ENCODE data around the gene NIN.
"Not testable (repeated sequence)": the region's sequence is repeated elsewhere in the genome, so short reads cannot be mapped to it uniquely, and the experiment has no call there.

DNA sequence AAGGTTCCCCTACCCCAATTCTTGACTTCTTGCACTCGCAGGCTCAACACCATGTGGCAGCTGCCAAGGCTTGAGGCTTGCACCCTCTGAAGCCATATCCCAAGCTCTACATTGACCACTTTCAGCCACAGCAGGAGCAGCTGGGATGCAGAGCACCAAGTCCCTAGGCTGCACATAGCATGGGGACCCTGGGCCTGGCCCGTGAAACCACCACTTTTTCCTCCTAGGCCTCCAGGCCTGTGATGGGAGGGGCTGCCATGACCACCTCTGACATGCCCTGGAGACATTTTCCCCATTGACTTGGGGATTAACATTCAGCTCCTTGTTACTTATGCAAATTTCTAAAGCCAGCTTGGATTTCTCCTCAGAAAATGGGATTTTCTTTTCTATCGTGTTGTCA, 136.7 kb downstream of the NIN start:
- TF ChIP-seq, protein P1, sequence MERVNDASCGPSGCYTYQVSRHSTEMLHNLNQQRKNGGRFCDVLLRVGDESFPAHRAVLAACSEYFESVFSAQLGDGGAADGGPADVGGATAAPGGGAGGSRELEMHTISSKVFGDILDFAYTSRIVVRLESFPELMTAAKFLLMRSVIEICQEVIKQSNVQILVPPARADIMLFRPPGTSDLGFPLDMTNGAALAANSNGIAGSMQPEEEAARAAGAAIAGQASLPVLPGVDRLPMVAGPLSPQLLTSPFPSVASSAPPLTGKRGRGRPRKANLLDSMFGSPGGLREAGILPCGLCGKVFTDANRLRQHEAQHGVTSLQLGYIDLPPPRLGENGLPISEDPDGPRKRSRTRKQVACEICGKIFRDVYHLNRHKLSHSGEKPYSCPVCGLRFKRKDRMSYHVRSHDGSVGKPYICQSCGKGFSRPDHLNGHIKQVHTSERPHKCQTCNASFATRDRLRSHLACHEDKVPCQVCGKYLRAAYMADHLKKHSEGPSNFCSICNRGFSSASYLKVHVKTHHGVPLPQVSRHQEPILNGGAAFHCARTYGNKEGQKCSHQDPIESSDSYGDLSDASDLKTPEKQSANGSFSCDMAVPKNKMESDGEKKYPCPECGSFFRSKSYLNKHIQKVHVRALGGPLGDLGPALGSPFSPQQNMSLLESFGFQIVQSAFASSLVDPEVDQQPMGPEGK (CRISPR knock-in tag; IDR thresholded peaks at IDR 0.05; ENCODE audit: borderline replicate concordance), result not testable (repeated sequence)
- TF ChIP-seq ZFP3 (CRISPR knock-in tag; IDR thresholded peaks at IDR 0.05); ZFP30 (CRISPR knock-in tag; IDR thresholded peaks at IDR 0.05); TCF4 (CRISPR knock-in tag; IDR thresholded peaks at IDR 0.05; ENCODE audit: borderline replicate concordance); ZC3H10 (CRISPR knock-in tag; IDR thresholded peaks at IDR 0.05); GLIS3 (CRISPR knock-in tag; IDR thresholded peaks at IDR 0.05); RARB (CRISPR knock-in tag; IDR thresholded peaks at IDR 0.05): not testable (repeated sequence)

Data from SK-N-SH treated with all-trans-retinoic acid at 6 μM for 48 hours (cell line).